GM12874 (cell line): Measurements from ENCODE around the gene TRIP13.

ENCODE experiments used
- CTCF ChIP-seq: IDR thresholded peaks from 2 replicates; pipeline ENCODE4 v1.5.1; 2011; ENCODE audit warnings: low read depth, mild to moderate bottlenecking, control low read depth, low read length, moderate library complexity; ENCODE audit not compliant: insufficient read depth

The TRIP13 gene

GRCh38 chr5:915946-916345, 23.3 kb downstream of the TRIP13 start:
- TF ChIP-seq CTCF, result no peak

GRCh38 chr5:916441-917293, 24.0 kb downstream of the TRIP13 start:
- no peak for TF ChIP-seq CTCF

- no peak for TF ChIP-seq CTCF
Measured at GRCh38 chr5:919356-920000, 26.8 kb downstream of the TRIP13 start.

- TF ChIP-seq CTCF, result no peak
Measured at GRCh38 chr5:920321-920720, 27.6 kb downstream of the TRIP13 start.

GRCh38 chr5:921456-922435, 29.1 kb downstream of the TRIP13 start:
- TF ChIP-seq CTCF, result no peak

GRCh38 chr5:922436-923280, 30.0 kb downstream of the TRIP13 start:
- no peak for TF ChIP-seq CTCF
